ENCODE results near the gene PRKAA2. TPM values are rescaled to one million over a fixed set of nuclear protein-coding genes. Genes with fewer than 3 reads are reported as not detected.

Gene PRKAA2
- polyA plus RNA-seq, 4 donors, result 0.27 to 4.4 (median 0.48) TPM; not detected in 1

DNA sequence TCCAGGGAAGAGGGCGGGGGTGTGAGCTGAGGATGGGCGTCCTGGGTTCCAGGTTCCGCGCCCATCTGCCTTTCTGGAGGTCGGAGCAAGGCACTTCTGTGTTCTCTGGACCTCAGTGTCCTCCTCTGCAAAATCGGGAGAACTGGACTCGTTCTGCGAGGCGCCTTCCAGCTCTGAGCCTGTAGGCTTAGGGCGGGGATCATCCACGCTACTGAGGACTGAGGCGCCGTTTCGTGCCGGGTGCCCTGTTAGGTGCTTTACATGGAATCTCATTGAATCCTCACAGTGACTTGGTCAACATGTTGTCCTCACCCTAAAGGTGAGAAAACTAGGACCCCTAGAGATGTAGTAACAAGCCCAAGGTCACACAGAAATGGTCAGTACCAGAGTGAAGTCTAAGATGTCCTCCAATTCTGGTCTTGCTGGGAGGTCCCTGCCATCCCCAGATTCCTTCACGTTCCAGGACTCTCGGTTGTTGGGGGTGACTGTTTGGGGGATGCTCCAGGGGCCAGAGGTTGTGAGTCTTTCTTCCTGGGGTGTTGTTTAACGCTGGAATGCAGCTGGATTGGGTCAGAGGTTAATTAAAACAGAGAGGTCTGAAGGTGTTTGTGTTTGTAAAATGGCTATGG, 677 bp downstream of the PRKAA2 start:
- WGBS, 3 donors, result 3 to 11% (median 4%) methylated on average over 17 to 18 of the region's 18 CpGs
- FAIRE-seq (no peak), DNase-seq (peak in 1 of 2 donors; percentile 63)
- peaks cover 0 to 13% (median 4%) of the 10 kb centered on the region in 3 donors for H3K4me1 ChIP-seq (ENCODE audit: control insufficient read depth in 3 of 3, insufficient read depth in 2 of 3, low read depth in 1 of 3, low read length in 2 of 3)
- H3K27me3 ChIP-seq (ENCODE audit: control insufficient read depth in 3 of 3, insufficient read depth in 3 of 3, low read length in 3 of 3), result peaks cover 3 to 10% (median 4%) of the 10 kb centered on the region in 3 donors
- no peaks in the 10 kb centered on the region for H3K36me3 ChIP-seq (ENCODE audit: control insufficient read depth in 3 of 3, insufficient read depth in 2 of 3, low read depth in 1 of 3, low read length in 3 of 3)
- peak overlapping the region; percentile 44 to 63 (median 54) for H3K4me3 ChIP-seq (ENCODE audit: low read depth in 1 of 3, low read length in 3 of 3)
- H3K9me3 ChIP-seq (ENCODE audit: control insufficient read depth in 2 of 2, insufficient read depth in 1 of 2, low read depth in 1 of 2, low read length in 1 of 2), result no peaks in the 10 kb centered on the region
- H3K27ac ChIP-seq (ENCODE audit: low read depth in 1 of 3, low read length in 2 of 3), result peak overlapping the region in 1 of 3 donors; percentile 39

- WGBS, 3 donors, result 35 to 56% (median 35%) methylated on average over 3 of the region's 3 CpGs
- Histone ChIP-seq H3K4me1 (ENCODE audit: control insufficient read depth in 3 of 3, insufficient read depth in 2 of 3, low read depth in 1 of 3, low read length in 2 of 3) (peaks cover 0 to 13% (median 4%) of the 10 kb centered on the region in 3 donors), H3K36me3 (ENCODE audit: control insufficient read depth in 3 of 3, insufficient read depth in 2 of 3, low read depth in 1 of 3, low read length in 3 of 3) (no peaks in the 10 kb centered on the region), H3K27ac (ENCODE audit: low read depth in 1 of 3, low read length in 2 of 3) (no peak overlapping the region), H3K9me3 (ENCODE audit: control insufficient read depth in 2 of 2, insufficient read depth in 1 of 2, low read depth in 1 of 2, low read length in 1 of 2) (no peaks in the 10 kb centered on the region), H3K4me3 (ENCODE audit: low read depth in 1 of 3, low read length in 3 of 3) (no peak overlapping the region), H3K27me3 (ENCODE audit: control insufficient read depth in 3 of 3, insufficient read depth in 3 of 3, low read length in 3 of 3) (peaks cover 3 to 10% (median 4%) of the 10 kb centered on the region in 3 donors)
- DNase-seq, result no peak
- FAIRE-seq, result no peak
Measured at GRCh38 chr1:56646611-56647010, 1.5 kb downstream of the PRKAA2 start.

GRCh38 chr1:56647106-56647505, 2.0 kb downstream of the PRKAA2 start:
- FAIRE-seq, result no peak

GRCh38 chr1:56648546-56648945, 3.4 kb downstream of the PRKAA2 start:
- H3K27me3 ChIP-seq (ENCODE audit: control insufficient read depth in 3 of 3, insufficient read depth in 3 of 3, low read length in 3 of 3), result peaks cover 3 to 10% (median 4%) of the 10 kb centered on the region in 3 donors
- no peaks in the 10 kb centered on the region for H3K9me3 ChIP-seq (ENCODE audit: control insufficient read depth in 2 of 2, insufficient read depth in 1 of 2, low read depth in 1 of 2, low read length in 1 of 2)
- FAIRE-seq (no peak), DNase-seq (no peak)
- no peak overlapping the region for H3K4me3 ChIP-seq (ENCODE audit: low read depth in 1 of 3, low read length in 3 of 3)
- no peaks in the 10 kb centered on the region for H3K36me3 ChIP-seq (ENCODE audit: control insufficient read depth in 3 of 3, insufficient read depth in 2 of 3, low read depth in 1 of 3, low read length in 3 of 3)
- peaks cover 0 to 13% (median 4%) of the 10 kb centered on the region in 3 donors for H3K4me1 ChIP-seq (ENCODE audit: control insufficient read depth in 3 of 3, insufficient read depth in 2 of 3, low read depth in 1 of 3, low read length in 2 of 3)
- H3K27ac ChIP-seq (ENCODE audit: low read depth in 1 of 3, low read length in 2 of 3), result no peak overlapping the region
- WGBS, 3 donors, result 75 to 84% (median 82%) methylated on average over 4 of the region's 4 CpGs

More at GRCh38 chr1:56647106-56647505, 2.0 kb downstream of the PRKAA2 start:
- H3K9me3 ChIP-seq (ENCODE audit: control insufficient read depth in 2 of 2, insufficient read depth in 1 of 2, low read depth in 1 of 2, low read length in 1 of 2), result no peaks in the 10 kb centered on the region
- no peaks in the 10 kb centered on the region for H3K36me3 ChIP-seq (ENCODE audit: control insufficient read depth in 3 of 3, insufficient read depth in 2 of 3, low read depth in 1 of 3, low read length in 3 of 3)
- 77 to 87% (median 78%) methylated on average over 1 of the region's 1 CpG for WGBS, 3 donors
- H3K4me3 ChIP-seq (ENCODE audit: low read depth in 1 of 3, low read length in 3 of 3), result no peak overlapping the region
- peaks cover 0 to 13% (median 4%) of the 10 kb centered on the region in 3 donors for H3K4me1 ChIP-seq (ENCODE audit: control insufficient read depth in 3 of 3, insufficient read depth in 2 of 3, low read depth in 1 of 3, low read length in 2 of 3)
- DNase-seq, result no peak
- peaks cover 3 to 10% (median 4%) of the 10 kb centered on the region in 3 donors for H3K27me3 ChIP-seq (ENCODE audit: control insufficient read depth in 3 of 3, insufficient read depth in 3 of 3, low read length in 3 of 3)
- no peak overlapping the region for H3K27ac ChIP-seq (ENCODE audit: low read depth in 1 of 3, low read length in 2 of 3)

GRCh38 chr1:56654126-56654923, 9.2 kb downstream of the PRKAA2 start:
- Histone ChIP-seq H3K27me3 (ENCODE audit: control insufficient read depth in 3 of 3, insufficient read depth in 3 of 3, low read length in 3 of 3) (no peaks in the 10 kb centered on the region), H3K9me3 (ENCODE audit: control insufficient read depth in 2 of 2, insufficient read depth in 1 of 2, low read depth in 1 of 2, low read length in 1 of 2) (peaks cover 0 to 6% of the 10 kb centered on the region in 2 donors), H3K4me3 (ENCODE audit: low read depth in 1 of 3, low read length in 3 of 3) (no peak overlapping the region), H3K4me1 (ENCODE audit: control insufficient read depth in 3 of 3, insufficient read depth in 2 of 3, low read depth in 1 of 3, low read length in 2 of 3) (no peaks in the 10 kb centered on the region), H3K27ac (ENCODE audit: low read depth in 1 of 3, low read length in 2 of 3) (no peak overlapping the region), H3K36me3 (ENCODE audit: control insufficient read depth in 3 of 3, insufficient read depth in 2 of 3, low read depth in 1 of 3, low read length in 3 of 3) (no peaks in the 10 kb centered on the region)
- no peak for FAIRE-seq
- no peak for DNase-seq
- 77 to 85% (median 79%) methylated on average over 1 of the region's 1 CpG for WGBS, 3 donors

DNA sequence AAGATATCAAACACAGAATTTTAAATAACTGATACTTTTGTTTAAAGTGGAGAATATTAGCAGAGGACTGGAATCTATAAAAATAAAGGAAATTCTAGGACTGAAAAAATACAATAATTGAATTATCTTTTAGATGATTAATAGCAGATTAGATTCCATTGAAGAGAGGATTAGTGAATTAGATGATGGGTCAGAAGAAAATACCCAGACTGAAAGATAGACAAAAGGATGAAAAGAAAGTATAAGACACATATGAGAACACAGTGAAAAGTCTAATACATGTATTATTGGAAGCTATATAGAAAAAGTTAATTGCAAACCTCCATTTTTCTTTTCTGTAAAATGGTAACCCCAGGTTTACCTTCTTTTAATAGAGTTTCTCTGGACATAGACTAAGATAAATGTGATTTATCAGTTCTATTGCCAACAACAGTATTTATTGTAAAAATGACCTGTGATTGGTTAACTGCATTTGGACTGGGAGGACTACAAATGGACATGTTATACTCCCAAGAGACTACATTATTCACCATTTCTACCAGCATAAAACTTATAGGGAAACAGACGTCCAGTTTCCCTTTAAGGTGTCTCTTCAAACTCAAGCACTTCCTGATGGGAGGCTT, 11.0 kb downstream of the PRKAA2 start:
- Histone ChIP-seq H3K4me1 (ENCODE audit: control insufficient read depth in 3 of 3, insufficient read depth in 2 of 3, low read depth in 1 of 3, low read length in 2 of 3) (no peaks in the 10 kb centered on the region), H3K9me3 (ENCODE audit: control insufficient read depth in 2 of 2, insufficient read depth in 1 of 2, low read depth in 1 of 2, low read length in 1 of 2) (peaks cover 0 to 6% of the 10 kb centered on the region in 2 donors), H3K27me3 (ENCODE audit: control insufficient read depth in 3 of 3, insufficient read depth in 3 of 3, low read length in 3 of 3) (no peaks in the 10 kb centered on the region), H3K4me3 (ENCODE audit: low read depth in 1 of 3, low read length in 3 of 3) (no peak overlapping the region), H3K27ac (ENCODE audit: low read depth in 1 of 3, low read length in 2 of 3) (no peak overlapping the region), H3K36me3 (ENCODE audit: control insufficient read depth in 3 of 3, insufficient read depth in 2 of 3, low read depth in 1 of 3, low read length in 3 of 3) (no peaks in the 10 kb centered on the region)
- DNase-seq, result no peak
- FAIRE-seq, result no peak
- 83 to 92% (median 85%) methylated on average over 1 of the region's 1 CpG for WGBS, 3 donors

- DNase-seq (no peak), FAIRE-seq (no peak)
- Histone ChIP-seq H3K4me1 (ENCODE audit: control insufficient read depth in 3 of 3, insufficient read depth in 2 of 3, low read depth in 1 of 3, low read length in 2 of 3) (no peaks in the 10 kb centered on the region), H3K4me3 (ENCODE audit: low read depth in 1 of 3, low read length in 3 of 3) (no peak overlapping the region), H3K36me3 (ENCODE audit: control insufficient read depth in 3 of 3, insufficient read depth in 2 of 3, low read depth in 1 of 3, low read length in 3 of 3) (no peaks in the 10 kb centered on the region), H3K9me3 (ENCODE audit: control insufficient read depth in 2 of 2, insufficient read depth in 1 of 2, low read depth in 1 of 2, low read length in 1 of 2) (peaks cover 0 to 6% of the 10 kb centered on the region in 2 donors), H3K27me3 (ENCODE audit: control insufficient read depth in 3 of 3, insufficient read depth in 3 of 3, low read length in 3 of 3) (no peaks in the 10 kb centered on the region), H3K27ac (ENCODE audit: low read depth in 1 of 3, low read length in 2 of 3) (no peak overlapping the region)
- WGBS, 3 donors, result 68 to 74% (median 72%) methylated on average over 4 of the region's 4 CpGs
Measured at GRCh38 chr1:56658254-56658653, 13.1 kb downstream of the PRKAA2 start.

- Histone ChIP-seq H3K4me3 (ENCODE audit: low read depth in 1 of 3, low read length in 3 of 3) (no peak overlapping the region), H3K27ac (ENCODE audit: low read depth in 1 of 3, low read length in 2 of 3) (no peak overlapping the region), H3K36me3 (ENCODE audit: control insufficient read depth in 3 of 3, insufficient read depth in 2 of 3, low read depth in 1 of 3, low read length in 3 of 3) (no peaks in the 10 kb centered on the region), H3K27me3 (ENCODE audit: control insufficient read depth in 3 of 3, insufficient read depth in 3 of 3, low read length in 3 of 3) (no peaks in the 10 kb centered on the region), H3K9me3 (ENCODE audit: control insufficient read depth in 2 of 2, insufficient read depth in 1 of 2, low read depth in 1 of 2, low read length in 1 of 2) (peaks cover 0 to 6% of the 10 kb centered on the region in 2 donors), H3K4me1 (ENCODE audit: control insufficient read depth in 3 of 3, insufficient read depth in 2 of 3, low read depth in 1 of 3, low read length in 2 of 3) (no peaks in the 10 kb centered on the region)
- FAIRE-seq, result no peak
- WGBS, 3 donors, result 35 to 72% (median 53%) methylated on average over 1 of the region's 1 CpG
- DNase-seq, result no peak
Measured at GRCh38 chr1:56660293-56660692, 15.2 kb downstream of the PRKAA2 start.
